GM21737 (cell line): ENCODE measurements around the gene KRTAP5-10.
"Not testable (repeated sequence)": the region's sequence is repeated elsewhere in the genome, so short reads cannot be mapped to it uniquely, and the experiment has no call there.

Experiments used
- ATAC-seq: cut with Tn5 transposase; IDR thresholded peaks from one replicate; pipeline ENCODE4 v1.9.1; 2021; ENCODE audit warnings: mild to moderate bottlenecking, moderate library complexity; ENCODE audit not compliant: unreplicated experiment

KRTAP5-10 gene

DNA sequence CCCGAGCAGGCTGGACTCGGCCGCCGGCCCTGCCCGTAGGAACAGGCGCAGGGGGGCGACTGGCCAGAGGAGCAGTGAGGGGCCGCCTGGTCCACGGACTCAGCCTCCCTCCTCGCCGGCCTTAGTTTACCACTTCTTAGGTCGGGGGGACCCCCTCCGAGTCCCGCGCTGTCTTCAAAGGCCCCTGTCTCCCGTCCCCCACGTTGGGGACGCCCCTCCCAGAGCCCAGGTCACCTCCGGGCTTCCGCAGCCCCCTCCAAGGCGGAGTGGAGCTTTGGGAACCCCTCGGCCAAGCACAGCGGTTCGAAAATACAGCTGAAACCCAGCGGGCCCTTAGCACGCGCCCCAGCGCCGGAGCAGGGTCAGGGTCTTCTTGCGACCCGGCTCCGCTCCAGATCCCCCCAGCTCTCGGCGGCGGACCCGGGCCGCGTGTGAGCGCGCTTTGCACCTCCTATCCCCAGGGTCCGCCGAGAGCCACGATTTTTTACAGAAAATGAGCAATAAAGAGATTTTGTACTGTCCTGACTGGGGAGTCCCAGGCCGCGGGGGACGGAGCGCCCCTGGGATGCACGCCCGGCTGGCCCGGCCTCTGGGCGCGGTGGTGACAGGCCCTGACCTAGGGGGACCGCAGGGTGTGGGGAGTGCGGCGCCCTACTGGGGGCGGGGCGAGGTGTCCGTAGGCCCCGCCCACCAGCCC is 42.3 kb downstream of the KRTAP5-10 start:
- not testable (repeated sequence) for ATAC-seq

DNA sequence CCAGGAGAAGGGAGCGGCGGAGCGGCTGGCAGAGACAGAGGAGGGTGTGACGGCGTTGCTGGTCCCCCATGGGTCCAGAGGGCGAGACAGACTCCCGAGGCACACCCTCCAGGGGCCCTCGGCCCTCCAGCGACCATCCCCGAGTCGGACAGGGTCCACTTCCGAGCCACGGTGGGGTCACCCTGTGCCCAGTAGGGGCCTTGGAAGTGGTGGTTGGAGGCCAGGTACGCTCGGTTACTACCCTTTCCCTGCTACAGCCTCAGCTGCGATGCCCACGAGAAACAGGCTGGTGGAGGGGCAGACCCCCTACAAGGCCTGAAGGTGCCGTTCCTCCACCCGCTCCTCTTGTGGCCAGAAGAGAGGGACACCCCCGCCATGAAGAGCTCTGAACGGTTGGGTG is 42.9 kb downstream of the KRTAP5-10 start:
- not testable (repeated sequence) for ATAC-seq

DNA sequence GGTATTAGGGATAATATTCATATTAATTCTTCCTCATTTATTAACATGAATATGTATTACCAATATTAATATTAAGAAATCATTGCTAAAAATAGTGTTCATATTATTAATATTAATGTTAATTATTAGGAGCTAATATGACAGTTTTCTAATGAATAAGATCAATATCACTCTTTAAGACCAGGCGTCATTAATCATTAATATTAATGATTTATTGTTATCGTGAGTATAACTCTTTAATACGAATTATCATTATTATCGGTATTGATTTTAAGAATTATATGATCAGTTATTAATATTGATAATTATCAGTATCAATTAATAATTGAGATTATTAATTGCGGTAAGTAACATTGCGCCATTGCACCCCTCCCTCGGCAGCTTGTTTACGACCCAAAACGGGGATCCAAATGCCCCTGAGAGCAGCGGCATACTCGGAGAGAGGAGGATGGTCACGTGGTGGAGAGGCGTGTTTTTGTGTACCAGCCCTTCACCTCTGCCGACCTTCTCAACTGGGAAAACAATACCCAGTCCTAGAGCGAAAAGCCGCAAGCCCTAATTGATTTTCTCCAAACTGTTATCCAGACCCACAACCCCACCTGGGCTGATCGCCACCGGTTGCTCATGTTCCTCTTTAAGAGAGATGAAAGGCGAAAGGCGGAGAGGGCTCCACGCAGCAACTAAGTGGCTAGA is 46.0 kb downstream of the KRTAP5-10 start:
- not testable (repeated sequence) for ATAC-seq

DNA sequence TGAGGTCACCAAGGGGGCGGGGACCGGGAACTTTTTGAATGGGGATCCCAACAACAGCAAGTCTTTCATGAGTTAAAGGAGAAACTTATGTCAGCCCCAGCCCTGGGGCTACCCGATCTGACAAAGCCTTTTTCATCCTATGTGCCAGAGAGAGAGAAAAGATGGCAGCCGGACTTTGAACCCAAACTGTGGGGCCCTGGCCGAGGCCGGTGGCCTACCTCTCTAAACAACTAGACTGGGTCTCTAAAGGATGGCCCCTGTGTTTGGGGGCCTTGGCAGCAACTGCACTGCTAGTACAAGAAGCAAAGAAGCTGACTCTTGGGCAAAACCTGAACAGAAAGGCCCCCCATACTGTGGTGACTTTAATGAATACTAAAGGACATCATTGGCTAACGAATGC is 48.6 kb downstream of the KRTAP5-10 start:
- not testable (repeated sequence) for ATAC-seq

DNA sequence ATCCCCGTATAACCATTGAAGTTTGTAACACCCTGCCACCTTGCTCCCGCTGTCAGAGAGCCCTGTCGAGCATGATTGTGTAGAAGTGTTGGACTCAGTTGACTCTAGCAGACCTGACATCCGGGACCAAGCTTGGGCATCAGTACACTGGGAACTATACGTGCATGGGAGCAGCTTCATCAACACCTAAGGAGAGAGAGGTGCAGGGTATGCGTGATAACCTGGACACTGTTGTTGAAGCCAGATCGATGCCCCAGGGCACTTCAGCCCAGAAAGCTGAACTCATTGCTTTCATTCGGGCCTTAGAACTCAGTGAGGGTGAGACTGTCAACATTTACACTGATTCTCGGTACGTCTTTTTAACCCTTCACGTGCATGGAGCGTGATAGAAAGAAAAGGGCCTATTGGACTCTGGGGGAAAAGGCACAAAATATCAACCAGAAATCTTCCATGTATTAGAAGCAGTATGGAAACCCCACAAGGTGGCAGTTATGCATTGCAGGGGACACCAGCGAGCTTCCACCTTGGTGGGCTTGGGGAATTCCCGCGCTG is 49.1 kb downstream of the KRTAP5-10 start:
- not testable (repeated sequence) for ATAC-seq

DNA sequence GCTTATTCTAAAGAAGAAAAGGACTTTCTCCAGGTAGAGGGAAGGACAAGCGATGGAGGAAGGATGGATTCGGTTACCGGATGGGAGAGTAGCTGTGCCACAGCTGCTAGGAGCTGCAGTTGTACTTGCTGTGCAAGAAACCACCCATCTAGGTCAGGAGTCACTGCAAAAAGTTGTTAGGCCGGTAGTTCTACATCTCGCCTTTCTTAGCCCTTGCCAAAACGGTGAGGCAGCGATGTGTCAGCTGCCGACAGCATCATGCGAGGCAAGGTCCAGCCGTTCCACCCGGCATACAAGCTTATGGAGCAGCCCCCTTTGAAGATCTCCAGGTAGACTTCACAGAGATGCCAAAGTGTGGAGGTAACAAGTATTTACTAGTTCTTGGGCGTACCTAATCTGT is 49.6 kb downstream of the KRTAP5-10 start:
- ATAC-seq = not testable (repeated sequence)
